AG09319 (cell line): ENCODE measurements around the gene KCNAB2.

Source experiments
- DNase-seq: peaks from one replicate; pipeline ENCODE4 v3.0.0-alpha.2; 2010; ENCODE audit warnings: low read depth; ENCODE audit errors: extremely low read depth
- CTCF ChIP-seq: IDR thresholded peaks from 2 replicates; pipeline ENCODE4 v1.5.1; 2011; ENCODE audit warnings: low read depth, mild to moderate bottlenecking, inconsistent platforms, low read length, moderate library complexity

The KCNAB2 gene

DNA sequence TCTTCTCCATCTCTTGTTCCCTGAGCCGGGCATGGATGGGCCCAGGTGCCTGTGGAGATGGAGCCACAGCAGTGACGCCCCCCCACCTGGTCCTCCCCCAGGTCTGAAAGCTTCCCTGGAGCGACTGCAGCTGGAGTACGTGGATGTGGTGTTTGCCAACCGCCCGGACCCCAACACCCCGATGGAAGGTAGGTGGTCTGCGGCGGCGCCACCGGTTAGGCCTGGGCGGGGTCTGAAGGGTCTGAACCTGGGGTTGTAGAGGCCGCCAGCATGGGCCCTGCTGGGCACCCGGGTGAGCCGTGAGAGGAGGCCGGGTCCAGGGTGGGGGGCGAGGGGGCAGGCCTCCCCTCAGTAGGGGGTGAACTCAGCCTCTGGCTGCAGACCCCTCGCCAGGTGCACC is 44.6 kb downstream of the KCNAB2 start:
- DNase-seq, result no peak
- no peak for TF ChIP-seq CTCF

- no peak for TF ChIP-seq CTCF
- no peak for DNase-seq
These were observed 45.5 kb downstream of the KCNAB2 start for GRCh38 chr1:6090996-6091822.

- no peak for TF ChIP-seq CTCF
- DNase-seq, result no peak
These were observed 46.1 kb downstream of the KCNAB2 start for GRCh38 chr1:6091823-6092109.

- DNase-seq, result no peak
- TF ChIP-seq CTCF, result no peak
These were observed 46.5 kb downstream of the KCNAB2 start for GRCh38 chr1:6092211-6092610.

- DNase-seq, result no peak
- TF ChIP-seq CTCF, result no peak
These were observed 47.4 kb downstream of the KCNAB2 start for GRCh38 chr1:6093071-6093470.

DNA sequence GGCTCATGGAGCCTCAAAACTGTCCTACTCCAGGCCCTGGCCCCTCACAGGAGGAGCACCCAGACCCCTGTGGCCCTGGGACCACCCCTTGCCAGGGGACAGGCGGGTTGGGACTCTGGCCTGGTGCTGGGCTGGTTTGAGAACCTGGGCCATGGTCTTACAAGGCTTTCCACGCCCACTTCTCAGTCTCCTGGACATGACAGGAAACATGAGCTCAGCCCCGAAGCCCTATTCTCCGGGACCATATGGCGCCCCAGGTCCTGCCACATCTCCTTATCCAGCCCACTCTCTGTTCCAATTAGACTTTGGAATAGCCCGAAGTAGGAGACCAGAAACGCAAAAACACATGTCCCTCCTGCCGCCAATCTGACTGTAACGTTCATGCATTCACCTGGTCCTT is 47.9 kb downstream of the KCNAB2 start:
- no peak for DNase-seq
- no peak for TF ChIP-seq CTCF

DNA sequence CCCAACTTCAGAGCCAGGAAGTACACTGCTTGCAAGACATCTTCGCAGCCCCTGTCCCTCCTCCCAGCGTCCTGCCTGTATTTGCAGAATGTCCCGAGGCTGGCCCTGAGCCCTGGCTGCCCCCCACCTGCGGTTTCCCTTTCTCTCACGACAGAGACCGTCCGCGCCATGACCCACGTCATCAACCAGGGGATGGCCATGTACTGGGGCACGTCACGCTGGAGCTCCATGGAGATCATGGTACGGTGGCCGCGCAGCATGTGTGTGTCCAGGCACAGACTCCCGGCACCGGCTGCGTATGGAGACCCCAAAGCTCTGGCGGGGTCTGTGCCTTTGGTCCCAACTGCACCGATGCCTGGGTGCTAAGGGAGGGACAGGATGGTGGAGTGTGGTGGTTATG is 48.6 kb downstream of the KCNAB2 start:
- TF ChIP-seq CTCF, result no peak
- DNase-seq, result no peak
